ENCODE results near the gene CLCA4.
"Not testable (repeated sequence)": the region's sequence is repeated elsewhere in the genome, so short reads cannot be mapped to it uniquely, and the experiment has no call there.

The CLCA4 gene

DNA sequence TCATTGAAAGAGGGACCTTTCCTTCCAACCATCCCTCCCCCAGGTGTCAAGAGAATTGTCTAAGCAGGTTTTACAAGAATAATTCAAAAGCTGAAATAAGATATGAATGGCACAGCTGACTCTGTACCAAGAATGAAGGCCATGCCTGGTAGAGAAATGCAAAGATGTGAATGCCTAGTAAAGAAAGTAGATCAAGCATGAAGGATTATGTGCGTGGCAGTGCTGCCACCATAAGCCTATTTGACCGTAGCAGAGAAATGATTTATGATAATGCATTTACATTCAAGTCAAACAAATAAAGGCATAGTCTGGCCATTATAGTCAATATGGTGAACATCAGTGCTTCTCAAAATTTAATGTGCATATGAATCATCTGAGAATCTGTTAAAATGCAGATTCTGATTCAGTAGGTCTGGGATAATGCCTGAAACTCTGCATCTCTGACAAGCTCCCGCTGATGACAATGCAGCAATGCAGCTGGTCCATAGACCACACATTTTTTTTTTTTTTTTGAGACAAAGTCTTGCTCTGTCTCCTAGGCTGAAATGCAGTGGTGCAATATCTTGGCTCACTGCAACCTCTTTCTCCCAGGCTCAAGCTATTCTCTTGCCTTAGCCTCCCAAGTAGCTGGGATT, 16.6 kb upstream of the CLCA4 start:
- DNase-seq: no peak

DNA sequence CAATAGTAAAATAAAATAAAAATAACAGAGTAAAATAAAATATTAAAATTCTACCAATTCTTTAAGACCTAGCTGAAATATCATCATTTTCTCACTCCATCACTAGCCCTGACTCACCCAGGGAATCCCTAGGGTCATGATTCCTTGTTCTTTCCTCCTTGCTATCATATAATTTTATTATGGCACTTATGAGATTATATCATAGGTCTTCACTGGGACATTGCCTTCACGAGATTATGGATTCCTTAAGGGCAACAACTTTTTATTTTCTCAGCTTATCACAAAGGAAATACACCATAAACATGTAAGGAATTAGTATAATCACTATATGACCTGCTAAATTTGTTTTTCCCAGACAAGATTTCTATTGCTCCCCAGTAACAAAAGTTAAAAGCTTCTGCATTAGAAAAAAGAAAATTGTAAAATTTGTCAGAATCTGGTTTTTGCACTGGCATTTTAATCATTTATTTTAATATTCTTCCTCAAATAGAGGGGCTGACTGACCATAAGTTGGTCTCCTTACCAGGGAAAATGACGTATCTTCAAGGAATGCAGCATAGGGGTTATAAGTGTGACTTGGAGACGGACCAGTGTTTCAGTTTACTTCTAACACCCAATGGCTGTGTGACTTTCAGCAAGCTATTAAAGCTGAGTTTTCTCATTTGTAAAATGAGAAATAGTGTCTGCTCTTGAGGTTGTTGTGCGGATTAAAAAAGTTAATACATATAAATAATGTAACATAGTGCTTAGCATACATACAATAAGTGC, 8.8 kb upstream of the CLCA4 start:
- peak; percentile 44 for DNase-seq

DNA sequence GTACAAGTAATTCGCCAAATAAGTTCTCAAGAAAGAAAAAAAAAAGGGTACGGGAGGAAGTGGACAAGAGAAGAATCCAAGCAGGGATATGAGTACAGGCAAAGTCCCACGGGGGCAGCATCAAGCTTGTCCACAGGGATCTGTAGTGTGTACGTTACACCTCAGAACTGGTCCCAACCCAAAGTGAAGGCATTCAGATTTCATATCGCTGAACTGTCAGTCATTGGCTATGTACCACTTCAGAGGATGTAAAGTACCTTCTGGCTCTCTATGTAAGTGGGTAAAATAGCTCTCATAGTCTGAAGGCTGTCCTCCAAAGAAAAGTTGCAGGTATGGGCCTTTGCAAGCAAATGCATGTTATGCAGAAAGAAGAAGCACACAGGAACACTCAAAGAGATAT, 8.1 kb upstream of the CLCA4 start:
- no peak for DNase-seq

DNA sequence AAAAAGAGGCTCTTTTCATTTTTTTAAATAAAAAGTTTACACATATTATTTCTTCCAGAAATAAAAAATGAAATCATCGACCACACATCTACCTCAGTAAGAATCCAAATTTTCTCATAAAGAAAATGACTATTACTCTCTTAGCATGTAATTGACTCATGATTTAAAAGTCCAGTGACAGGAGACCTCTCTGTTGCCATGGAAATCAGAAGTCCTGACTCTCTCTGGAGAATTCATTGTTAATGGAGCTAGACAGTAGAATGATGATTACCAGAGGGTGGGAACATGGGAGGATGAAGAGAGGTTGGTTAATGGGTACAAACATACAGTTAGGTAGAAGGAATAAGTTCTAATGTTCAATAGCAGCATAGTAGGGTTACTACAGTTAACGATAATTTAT, 5.0 kb upstream of the CLCA4 start:
- DNase-seq: peak; percentile 5

DNA sequence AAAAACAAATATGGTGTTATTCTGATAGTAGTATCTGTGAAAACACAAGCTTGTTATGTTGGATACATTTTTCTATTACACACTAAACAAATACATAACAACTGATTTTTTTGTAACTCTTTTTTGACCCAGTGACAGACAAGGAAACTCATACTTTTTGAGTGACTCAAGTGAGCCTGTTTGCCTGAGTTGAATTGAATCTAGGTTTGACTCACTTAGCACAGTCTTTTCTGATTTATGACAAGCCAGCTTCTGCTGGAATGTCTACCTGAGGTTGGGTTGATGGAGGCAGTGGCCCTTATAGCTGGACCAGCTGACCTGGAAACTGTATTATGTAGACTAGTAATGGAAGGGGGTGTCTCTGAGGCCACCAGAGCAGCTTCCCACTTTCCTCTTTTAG, 4.2 kb upstream of the CLCA4 start:
- peak; percentile 41 for DNase-seq

DNA sequence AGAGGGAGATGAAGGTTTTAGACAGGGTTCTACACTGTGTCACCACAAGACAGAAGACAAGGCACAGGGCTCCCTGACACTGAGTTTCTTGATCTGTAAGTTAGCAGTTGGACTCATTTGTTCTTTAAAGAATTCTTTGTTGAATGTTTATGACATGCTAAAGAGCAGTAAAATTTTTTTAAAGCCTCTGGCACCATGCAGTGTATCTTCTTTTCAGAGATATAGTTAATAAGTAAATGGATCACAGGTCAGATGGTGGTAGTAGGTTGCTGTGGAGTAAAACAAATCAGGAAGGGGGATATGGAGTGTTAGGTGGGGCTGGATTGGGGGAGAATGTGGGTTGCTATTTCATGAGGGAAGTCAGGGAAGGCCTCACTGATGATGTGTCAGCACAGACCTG, 2.0 kb downstream of the CLCA4 start:
- no peak for DNase-seq

DNA sequence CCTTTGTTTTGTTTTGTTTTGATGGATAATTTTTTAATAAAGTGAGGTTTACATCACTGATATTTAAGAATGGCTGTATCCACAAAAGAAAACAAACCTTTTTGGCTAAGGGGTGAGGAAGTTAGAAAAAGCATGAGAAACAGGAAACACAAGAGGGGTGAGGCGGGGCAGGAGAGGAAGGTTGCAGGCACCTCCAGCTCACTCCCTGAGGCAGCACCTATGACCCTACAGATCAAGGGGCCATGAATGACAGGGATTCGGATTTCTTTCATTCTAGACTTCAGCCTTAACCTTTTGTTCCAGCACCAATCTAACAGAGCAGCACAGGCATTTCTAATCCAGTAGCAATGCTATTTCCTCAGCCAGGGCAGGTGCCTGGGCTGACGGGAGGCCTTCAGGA, 4.4 kb downstream of the CLCA4 start:
- DNase-seq: no peak

DNA sequence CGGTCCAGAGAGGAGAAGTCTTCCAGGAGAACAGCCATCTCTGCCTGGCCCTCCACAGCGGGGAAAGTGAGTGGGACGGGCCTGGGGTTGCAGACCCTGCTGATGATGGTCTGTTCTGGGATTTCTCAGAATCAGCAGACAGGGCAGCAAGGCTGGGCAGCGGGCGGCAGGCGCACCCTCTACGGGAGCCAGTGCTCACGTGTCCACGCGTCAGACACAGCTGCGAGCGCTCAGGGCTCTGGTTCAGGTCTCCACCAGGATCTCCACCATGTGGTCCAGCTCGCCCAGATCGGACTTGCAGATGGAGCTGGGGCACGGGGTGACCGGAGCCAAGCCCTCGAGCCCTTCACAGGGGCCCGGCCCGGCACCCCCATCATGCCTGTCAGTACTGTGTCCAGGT, 5.5 kb downstream of the CLCA4 start:
- no peak for DNase-seq

DNA sequence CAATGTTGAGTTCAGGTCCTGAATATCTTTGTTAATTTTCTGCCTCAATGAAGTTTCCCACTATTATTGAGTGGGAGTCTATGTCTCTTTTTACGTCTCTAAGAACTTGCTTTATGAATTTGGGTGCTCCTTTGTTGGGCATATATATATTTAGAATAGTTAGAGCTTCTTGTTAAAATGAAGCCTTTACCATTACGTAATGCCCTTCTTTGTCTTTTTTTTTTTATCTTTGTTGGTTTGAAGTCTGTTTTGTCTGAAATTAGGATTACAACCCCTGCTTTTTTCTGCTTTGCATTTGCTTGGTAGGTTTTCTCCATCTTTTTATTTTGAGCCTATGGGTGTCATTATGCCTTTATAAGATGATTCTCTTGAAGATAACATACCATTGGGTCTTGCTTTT, 10.9 kb downstream of the CLCA4 start:
- no peak for DNase-seq

DNA sequence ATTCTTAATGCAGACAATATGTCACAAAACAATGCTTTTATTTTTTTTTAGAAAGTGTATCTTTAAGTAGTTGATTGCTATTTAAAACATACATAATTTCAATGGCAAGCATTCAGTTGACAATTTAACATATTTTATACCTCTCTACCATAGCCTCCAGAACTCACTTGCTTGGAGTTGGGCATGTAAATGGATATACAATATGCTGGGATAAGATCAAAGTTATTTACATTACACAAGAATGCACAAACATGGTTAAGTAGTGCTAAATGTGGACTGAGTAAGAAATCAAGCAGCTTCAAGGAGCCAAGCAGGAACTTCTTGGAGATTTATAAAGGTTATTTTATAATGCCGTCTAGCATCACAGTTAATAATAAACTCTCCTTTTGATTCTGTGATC, 17.0 kb downstream of the CLCA4 start:
- no peak for DNase-seq

GRCh38 chr1:86567341-86567740, 20.5 kb downstream of the CLCA4 start:
- no peak for DNase-seq

DNA sequence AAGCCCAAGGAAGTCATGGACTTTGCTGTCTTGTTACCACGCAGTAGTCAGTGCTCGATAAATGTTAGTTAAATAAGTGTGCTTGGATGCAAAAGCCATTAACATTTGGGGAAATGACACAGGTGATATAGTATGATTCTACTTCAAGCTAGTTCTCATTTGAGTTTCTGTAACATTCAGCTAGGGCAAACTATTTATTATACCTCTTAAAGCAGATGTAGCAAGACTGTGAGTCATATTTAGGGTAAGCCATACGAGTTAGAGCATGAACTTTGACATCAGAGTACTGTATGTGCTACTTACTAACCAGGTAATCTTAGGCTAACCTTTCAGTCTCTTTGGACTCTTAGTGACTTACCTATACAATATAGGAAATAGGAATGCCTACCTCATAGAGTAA, 21.0 kb downstream of the CLCA4 start:
- DNase-seq: no peak

GRCh38 chr1:86573763-86574484, 27.0 kb downstream of the CLCA4 start:
- DNase-seq: no peak

DNA sequence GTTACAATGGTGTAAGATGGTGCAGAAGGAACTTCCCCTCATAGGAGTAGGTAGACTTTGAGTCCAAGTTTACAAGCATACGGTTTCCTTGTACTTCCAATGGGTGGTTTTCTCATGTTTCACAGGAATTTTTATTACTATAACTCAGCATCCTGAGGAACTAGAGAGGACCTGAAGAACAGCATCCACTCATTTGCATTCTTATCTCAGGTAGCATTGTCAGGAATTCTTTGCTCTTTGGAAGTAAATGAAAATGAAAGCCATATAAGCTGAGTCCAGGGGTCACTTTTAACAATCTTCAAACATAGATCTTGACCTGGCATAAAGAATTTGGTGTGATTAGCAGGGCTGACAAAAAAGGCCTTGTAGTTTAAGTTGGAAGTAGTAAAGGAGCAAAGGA, 34.4 kb downstream of the CLCA4 start:
- no peak for DNase-seq

- DNase-seq: no peak
Measured at GRCh38 chr1:86582161-86582560, 35.3 kb downstream of the CLCA4 start.

DNA sequence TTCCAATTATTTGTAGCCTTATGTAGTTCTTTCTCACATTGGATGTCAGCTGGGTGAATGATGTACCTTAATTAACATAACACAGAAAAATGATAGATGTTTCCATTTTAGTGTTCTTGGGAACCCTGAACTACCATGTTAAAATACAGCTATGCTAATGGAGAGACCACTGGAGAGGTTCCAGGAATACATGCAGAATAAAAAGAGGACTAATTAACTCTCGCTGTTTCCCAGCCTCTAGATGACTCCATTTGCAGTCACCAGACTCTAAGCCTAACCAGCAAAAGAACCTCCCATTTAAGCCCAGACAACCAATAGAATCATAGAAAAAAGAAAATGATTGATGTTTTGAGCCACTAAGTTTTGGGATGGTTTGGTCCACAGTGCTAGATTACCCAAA, 36.2 kb downstream of the CLCA4 start:
- DNase-seq: no peak

GRCh38 chr1:86583593-86583992, 36.7 kb downstream of the CLCA4 start:
- no peak for DNase-seq

GRCh38 chr1:86594284-86594770, 47.4 kb downstream of the CLCA4 start:
- DNase-seq: no peak

DNA sequence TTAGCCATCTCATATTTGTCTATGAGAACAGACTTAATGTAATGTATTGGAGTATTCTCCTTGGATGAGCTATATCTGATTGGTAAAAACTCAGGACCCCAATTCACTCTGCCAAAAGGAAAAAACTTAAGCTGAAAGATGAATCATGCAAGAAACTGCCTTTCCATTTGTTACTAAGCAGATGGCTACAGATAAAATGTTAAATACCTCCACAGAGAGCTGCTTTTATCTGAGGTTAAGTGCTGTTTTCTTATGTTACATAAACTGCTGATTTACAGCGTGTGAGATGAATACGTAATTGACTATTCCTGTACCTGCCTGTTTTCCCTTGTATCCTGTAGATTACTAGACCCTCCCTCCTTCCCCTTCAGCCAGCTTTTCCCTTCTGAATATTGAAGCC, 49.3 kb downstream of the CLCA4 start:
- no peak for DNase-seq

- no peak for DNase-seq
Measured at GRCh38 chr1:86596741-86597290, 49.9 kb downstream of the CLCA4 start.

DNA sequence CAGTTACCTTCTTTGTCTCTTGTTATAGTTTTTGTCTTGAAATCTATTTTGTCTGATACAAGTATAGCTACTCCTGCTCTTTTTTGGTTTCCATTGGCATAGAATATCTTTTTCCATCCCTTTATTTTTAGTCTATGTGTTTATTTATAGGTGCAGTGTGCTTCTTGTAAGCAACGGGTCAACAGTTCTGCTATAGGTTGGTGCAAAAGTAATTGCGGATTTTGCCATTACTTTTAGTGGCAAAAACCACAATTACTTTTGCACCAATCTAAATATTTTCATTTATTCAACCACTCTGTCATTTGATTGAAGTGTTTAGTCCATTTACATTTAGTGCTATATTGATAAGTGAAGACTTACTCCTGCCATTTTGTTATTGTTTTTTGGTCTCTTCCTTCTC, 59.2 kb downstream of the CLCA4 start:
- DNase-seq: not testable (repeated sequence)

- DNase-seq: no peak
Measured at GRCh38 chr1:86616433-86616832, 69.6 kb downstream of the CLCA4 start.

DNA sequence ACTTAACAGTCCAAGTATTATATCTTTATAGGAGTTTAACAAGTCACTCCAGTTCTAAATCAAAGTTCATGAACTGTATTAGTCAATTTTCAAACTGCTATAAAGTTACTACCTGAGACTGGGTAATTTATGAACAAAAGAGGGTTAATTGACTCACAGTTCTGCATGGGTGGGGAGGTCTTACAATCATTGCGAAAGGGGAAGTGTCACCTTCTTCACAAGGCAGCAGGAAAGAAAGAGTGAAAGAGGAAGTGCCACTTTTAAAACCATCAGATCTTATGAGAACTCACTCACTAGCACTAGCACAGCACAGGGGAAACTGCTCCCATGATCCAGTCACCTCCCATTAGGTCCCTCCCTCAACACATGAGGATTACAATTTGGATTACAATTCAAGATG, 70.0 kb downstream of the CLCA4 start:
- no peak for DNase-seq

GRCh38 chr1:86618358-86618757, 71.5 kb downstream of the CLCA4 start:
- DNase-seq: no peak
